Measurements from ENCODE around the gene COMMD1. TPM values are rescaled to one million over a fixed set of nuclear protein-coding genes. Genes with fewer than 3 reads are reported as not detected.
"Not testable (repeated sequence)": the region's sequence is repeated elsewhere in the genome, so short reads cannot be mapped to it uniquely, and the experiment has no call there.

COMMD1 gene
- total RNA-seq, 4 donors from 2014 or later, result 38.4 to 56.6 (median 40.6) TPM

DNA sequence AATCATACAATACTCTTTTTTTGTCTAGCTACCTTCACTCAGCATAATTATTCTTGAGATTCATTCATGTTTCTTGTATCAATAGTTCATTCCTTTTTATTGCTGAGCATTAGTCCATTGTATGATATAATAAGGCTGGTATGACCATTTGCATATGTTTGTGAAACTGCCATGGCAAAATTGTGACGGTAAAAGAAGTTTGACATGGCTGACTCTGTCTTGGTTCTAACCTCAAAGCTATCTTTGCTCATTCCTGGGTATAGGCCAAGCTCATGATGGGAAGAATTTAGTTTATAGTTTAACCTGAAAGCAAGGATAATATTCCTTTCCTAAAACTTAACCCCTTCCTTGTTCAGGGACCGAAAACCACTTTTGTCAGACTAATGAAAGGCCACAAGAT is 46.4 kb downstream of the COMMD1 start:
- no peak for DNase-seq (ENCODE audit: low spot score)
- TF ChIP-seq, protein P1, sequence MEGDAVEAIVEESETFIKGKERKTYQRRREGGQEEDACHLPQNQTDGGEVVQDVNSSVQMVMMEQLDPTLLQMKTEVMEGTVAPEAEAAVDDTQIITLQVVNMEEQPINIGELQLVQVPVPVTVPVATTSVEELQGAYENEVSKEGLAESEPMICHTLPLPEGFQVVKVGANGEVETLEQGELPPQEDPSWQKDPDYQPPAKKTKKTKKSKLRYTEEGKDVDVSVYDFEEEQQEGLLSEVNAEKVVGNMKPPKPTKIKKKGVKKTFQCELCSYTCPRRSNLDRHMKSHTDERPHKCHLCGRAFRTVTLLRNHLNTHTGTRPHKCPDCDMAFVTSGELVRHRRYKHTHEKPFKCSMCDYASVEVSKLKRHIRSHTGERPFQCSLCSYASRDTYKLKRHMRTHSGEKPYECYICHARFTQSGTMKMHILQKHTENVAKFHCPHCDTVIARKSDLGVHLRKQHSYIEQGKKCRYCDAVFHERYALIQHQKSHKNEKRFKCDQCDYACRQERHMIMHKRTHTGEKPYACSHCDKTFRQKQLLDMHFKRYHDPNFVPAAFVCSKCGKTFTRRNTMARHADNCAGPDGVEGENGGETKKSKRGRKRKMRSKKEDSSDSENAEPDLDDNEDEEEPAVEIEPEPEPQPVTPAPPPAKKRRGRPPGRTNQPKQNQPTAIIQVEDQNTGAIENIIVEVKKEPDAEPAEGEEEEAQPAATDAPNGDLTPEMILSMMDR (IDR thresholded peaks at IDR 0.05), result no peak
- ATAC-seq (ENCODE audit: low FRiP score), result no peak

- ATAC-seq (ENCODE audit: low FRiP score) (no peak), DNase-seq (ENCODE audit: low spot score) (no peak)
- TF ChIP-seq, protein P1 (IDR thresholded peaks at IDR 0.05), result no peak
Measured at GRCh38 chr2:61952288-61952687, 46.8 kb downstream of the COMMD1 start.

- ATAC-seq (ENCODE audit: low FRiP score), result not testable (repeated sequence)
Measured at GRCh38 chr2:61954856-61955255, 49.4 kb downstream of the COMMD1 start.

GRCh38 chr2:61959381-61960293 is 54.2 kb downstream of the COMMD1 start:
- TF ChIP-seq, protein P1 (IDR thresholded peaks at IDR 0.05), result no peak
- DNase-seq (ENCODE audit: low spot score) (no peak), ATAC-seq (ENCODE audit: low FRiP score) (no peak)

More at GRCh38 chr2:61954856-61955255, 49.4 kb downstream of the COMMD1 start:
- DNase-seq (ENCODE audit: low spot score), result not testable (repeated sequence)

DNA sequence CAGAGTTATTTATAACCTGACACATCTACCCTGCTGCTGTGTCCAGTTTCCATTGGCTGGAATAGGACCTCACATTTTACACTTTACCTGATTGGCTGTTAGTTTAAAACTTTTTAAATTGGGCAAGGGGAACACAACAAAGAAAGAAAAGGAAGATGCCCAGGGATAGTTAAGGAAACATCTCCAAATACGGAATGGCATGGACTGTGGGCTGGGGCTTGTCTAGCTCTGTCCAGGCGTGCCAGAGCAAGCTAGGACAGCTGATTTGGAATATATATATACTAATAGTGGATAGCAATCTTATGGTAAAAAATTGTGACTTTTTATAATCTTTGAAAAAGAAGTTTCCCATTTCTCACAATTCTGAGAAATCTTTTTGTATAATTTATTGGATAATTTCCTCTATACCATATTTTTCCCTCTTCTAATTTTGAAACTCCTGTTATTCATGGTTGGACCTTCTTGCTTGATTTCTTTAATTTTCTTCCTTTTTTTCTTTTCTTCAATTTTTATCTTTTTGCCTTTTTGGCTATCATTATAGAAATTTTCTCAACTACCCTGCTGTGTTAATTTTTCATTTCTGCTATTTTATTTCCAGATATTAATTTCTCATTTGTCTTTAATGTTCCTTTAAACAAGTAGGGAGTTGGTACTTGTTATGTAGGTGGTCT is 55.9 kb downstream of the COMMD1 start:
- no peak for ATAC-seq (ENCODE audit: low FRiP score)
- DNase-seq (ENCODE audit: low spot score), result no peak
- TF ChIP-seq, protein P1 (IDR thresholded peaks at IDR 0.05), result no peak

GRCh38 chr2:61962095-61962984 is 56.9 kb downstream of the COMMD1 start:
- DNase-seq (ENCODE audit: low spot score) (no peak), ATAC-seq (ENCODE audit: low FRiP score) (no peak)
- TF ChIP-seq, protein P1 (IDR thresholded peaks at IDR 0.05), result no peak
